Measurements from ENCODE around the gene COBLL1.

COBLL1 gene

GRCh38 chr2:164737612-164738081, 104.0 kb downstream of the COBLL1 start:
- peak; percentile 56 for TF ChIP-seq CTCF (IDR thresholded peaks at IDR 0.05; ENCODE audit: low read depth, low read length)
- no peak overlapping the region for H3K4me3 ChIP-seq (ENCODE audit: low read depth, low read length)

DNA sequence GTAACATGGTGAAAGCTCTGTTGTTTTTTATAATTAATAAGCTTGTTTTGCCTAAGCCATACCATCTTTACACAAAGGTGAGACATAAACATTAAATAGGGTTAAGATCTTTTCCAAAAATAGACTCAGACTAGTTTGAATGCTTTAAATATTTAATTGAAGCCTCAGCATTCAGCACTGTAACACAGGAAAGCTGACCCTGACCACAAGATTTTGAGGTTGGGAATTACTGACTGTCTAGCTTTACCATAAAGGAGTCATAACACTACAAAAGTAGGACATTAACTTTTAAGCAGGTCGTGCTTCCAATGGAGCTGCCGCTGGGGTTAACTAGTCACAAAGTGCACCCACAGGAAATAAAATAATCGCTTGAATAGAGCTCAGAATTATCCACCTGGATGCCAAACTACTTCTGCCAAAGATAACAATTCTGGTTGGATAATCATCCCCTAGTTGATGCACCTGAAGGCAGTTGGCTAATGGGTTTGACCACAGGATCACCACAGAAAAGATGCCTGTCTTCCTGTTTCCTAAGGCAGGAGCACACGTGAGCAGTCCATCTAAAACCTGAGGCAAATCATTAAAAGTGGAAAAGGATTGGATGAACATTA, 106.2 kb downstream of the COBLL1 start:
- no peak overlapping the region for H3K4me3 ChIP-seq (ENCODE audit: low read depth, low read length)
- TF ChIP-seq CTCF (IDR thresholded peaks at IDR 0.05; ENCODE audit: low read depth, low read length) = no peak

DNA sequence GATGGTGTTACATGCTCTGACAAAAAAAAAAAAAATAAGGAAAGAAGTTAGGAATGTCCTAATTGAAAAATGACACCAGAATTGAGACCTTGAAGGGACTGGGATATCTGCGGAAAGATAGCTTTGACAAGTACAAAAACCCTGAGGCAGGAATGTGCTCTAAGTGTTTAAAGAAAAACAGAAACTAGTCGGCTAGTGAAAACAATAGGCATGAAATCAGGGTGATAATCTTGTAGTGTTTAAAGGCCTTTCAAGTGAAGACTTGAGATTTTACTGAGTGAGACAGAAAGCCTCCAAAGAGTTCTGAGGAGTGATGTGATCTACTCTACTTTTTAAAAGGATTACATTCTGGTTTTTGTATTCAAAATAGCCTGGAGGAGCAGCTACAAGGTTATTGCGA, 107.4 kb downstream of the COBLL1 start:
- no peak for TF ChIP-seq CTCF (IDR thresholded peaks at IDR 0.05; ENCODE audit: low read depth, low read length)
- no peak overlapping the region for H3K4me3 ChIP-seq (ENCODE audit: low read depth, low read length)

DNA sequence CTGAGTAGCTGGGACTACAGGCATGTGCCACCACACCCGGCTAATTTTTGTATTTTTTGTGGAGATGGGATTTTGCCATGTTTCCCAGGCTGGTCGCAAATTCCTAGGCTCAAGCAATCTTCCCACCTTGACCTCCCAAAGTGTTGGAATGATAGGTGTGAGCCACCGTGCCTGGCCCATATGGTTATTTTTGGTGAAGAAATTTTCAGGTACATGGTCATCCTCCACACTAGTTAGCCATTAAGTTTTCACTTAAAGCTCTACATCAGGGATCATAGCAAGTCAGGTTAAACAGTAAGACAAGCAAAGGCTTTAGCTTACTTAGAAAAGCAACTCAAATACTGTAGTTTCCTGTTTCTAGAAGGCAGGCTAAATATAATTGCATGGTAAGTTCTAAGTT, 116.1 kb downstream of the COBLL1 start:
- no peak for TF ChIP-seq CTCF (IDR thresholded peaks at IDR 0.05; ENCODE audit: low read depth, low read length)
- no peak overlapping the region for H3K4me3 ChIP-seq (ENCODE audit: low read depth, low read length)

- no peak overlapping the region for H3K4me3 ChIP-seq (ENCODE audit: low read depth, low read length)
- TF ChIP-seq CTCF (IDR thresholded peaks at IDR 0.05; ENCODE audit: low read depth, low read length) = no peak
Observed at GRCh38 chr2:164722616-164723338, 118.8 kb downstream of the COBLL1 start.

DNA sequence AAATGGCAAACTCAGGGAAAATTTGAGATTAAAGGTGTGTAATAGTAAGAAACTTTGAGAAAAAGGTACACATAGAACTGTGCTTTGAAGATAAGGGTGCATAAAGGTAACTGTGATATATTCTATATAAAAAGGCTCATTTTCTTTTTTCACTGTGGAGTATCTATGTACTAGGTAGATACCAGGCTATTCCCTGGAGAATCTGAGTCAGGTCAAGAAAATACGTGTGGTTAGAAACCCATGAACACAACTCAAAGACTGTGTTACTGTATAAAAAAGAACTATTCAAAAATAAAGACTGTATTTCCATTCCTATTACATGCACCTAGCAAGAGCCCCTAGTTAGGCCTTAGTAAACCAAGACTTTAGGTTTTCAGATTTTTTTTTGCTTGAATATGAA, 120.2 kb downstream of the COBLL1 start:
- no peak for TF ChIP-seq CTCF (IDR thresholded peaks at IDR 0.05; ENCODE audit: low read depth, low read length)

More for the DNA sequence above, 120.2 kb downstream of the COBLL1 start:
- H3K4me3 ChIP-seq (ENCODE audit: low read depth, low read length) = no peak overlapping the region

Data from WI38 (cell line).